Activated T-cell treated with anti-CD3 and anti-CD28 coated beads, Interleukin-2, amount 50 U/mL, for 72 hours (primary cell): Measurements from ENCODE around the gene ZNF667. TPM values are rescaled to one million over a fixed set of nuclear protein-coding genes. Genes with fewer than 3 reads are reported as not detected.

Experiments used
- ATAC-seq, 2 donors: fragments of 150-1000 bp; cut with Tn5 transposase; replicated peaks in 1 of 2; 2 replicates each; pipeline ENCODE4 v1.10.0; 2021; ENCODE audit warnings: moderate library complexity in 2 of 2, mild to moderate bottlenecking in 1 of 2
- DNase-seq, 2 donors: peaks; one replicate each; pipeline ENCODE4 v3.0.0; 2021 to 2022; ENCODE audit warnings: mixed read lengths in 1 of 2
- H3K27ac Mint-ChIP-seq: one replicate; pipeline ENCODE4 v1.8.0; 2022; ENCODE audit warnings: mild to moderate bottlenecking, moderate library complexity, mixed read lengths
- H3K27me3 Mint-ChIP-seq: one replicate; pipeline ENCODE4 v1.8.0; 2022; ENCODE audit warnings: low read depth, mixed read lengths
- H3K36me3 Mint-ChIP-seq, 2 donors: one replicate each; pipeline ENCODE4 v1.8.0; 2022; ENCODE audit warnings: mixed read lengths in 2 of 2, mild to moderate bottlenecking in 1 of 2; ENCODE audit not compliant: insufficient read depth in 2 of 2
- H3K4me1 Mint-ChIP-seq: one replicate; pipeline ENCODE4 v1.8.0; 2022; ENCODE audit warnings: low read depth, mixed read lengths
- H3K4me3 Mint-ChIP-seq, 2 donors: one replicate each; pipeline ENCODE4 v1.8.0; 2022; ENCODE audit warnings: mild to moderate bottlenecking in 2 of 2, mixed read lengths in 2 of 2, moderate library complexity in 2 of 2
- H3K9me3 Mint-ChIP-seq, 2 donors: one replicate each; pipeline ENCODE4 v1.8.0; 2022; ENCODE audit warnings: mixed read lengths in 2 of 2
- total RNA-seq, 2 donors: library from RNA; stranded (reverse); gene quantifications; one replicate each; pipeline ENCODE4 v1.2.3, GENCODE V29; 2022

The ZNF667 gene
- total RNA-seq, result 1 to 10 TPM; 1.5 to 4.6 TPM

DNA sequence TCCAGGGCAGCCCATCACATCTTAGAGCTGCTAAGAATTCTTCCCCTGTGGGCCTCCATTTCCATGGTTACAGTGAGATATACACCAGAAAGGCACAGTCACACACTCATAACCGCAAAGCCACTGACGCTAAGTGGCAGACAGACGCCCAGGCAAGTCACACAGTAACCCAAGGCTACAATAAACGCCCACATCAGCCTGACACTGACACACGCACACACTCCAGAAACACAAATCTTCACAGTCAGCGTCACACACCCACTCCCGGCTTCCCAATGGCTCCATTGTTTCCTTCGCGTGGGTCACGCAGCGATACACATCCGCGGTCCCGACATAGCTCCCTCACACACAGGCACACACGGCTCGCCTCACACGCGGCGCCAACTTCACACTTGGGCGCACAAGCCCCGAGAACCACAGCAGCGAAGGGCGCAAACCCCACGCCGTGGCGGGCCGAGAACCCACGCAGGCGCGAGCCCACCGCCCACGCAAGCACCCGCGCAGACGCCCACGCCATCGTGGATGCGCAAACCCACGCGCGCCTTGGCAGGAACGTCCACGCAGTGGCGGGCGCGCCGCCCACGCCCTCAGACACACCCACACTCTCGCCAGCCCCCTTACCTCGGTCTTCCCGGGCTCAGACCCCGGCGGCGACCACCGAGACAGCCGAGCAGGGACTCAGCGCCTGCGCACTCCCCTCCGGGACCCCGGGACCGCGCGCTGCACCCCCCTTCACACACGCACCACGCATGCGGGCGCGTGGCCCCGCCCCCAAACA lies at the start of gene ZNF667:
Gene ZNF667, minus strand, starts transcription at position 695 of the 778 bp plus-strand sequence. CDS start 14,975 bp downstream, outside the sequence.
- H3K27me3 Mint-ChIP-seq, result peaks cover 12% of the 10 kb centered on the region
- peak; percentile 37 to 62 for DNase-seq
- peak within 1 kb of the TSS; percentile 90 to 97 for H3K4me3 Mint-ChIP-seq
- peak; percentile 44 to 53 for ATAC-seq
- H3K27ac Mint-ChIP-seq, result peak within 1 kb of the TSS; percentile 80
- H3K36me3 Mint-ChIP-seq, result peaks cover 44 to 47% of the 10 kb centered on the region in 2 donors
- peaks cover 22 to 40% of the 10 kb centered on the region in 2 donors for H3K9me3 Mint-ChIP-seq
- H3K4me1 Mint-ChIP-seq, result peaks cover 19% of the 10 kb centered on the region

DNA sequence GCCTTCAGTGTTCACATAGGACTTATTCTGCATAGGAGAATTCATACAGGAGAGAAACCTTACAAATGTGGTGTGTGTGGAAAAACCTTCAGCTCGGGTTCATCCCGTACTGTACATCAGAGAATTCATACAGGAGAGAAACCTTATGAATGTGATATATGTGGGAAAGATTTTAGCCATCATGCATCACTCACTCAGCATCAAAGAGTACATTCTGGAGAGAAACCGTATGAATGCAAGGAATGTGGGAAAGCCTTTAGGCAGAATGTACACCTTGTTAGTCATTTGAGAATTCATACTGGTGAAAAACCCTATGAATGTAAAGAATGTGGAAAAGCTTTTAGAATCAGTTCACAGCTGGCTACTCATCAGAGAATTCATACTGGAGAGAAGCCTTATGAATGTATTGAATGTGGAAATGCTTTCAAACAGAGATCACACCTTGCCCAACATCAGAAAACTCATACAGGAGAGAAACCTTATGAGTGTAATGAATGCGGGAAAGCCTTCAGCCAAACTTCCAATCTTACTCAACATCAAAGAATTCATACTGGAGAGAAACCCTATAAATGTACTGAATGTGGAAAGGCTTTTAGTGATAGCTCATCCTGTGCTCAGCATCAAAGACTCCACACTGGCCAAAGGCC lies 48.2 kb upstream of the ZNF667 start:
- Mint-ChIP-seq H3K9me3 (peaks cover 28 to 32% of the 10 kb centered on the region in 2 donors), H3K27ac (no peak overlapping the region), H3K4me3 (no peak overlapping the region), H3K27me3 (no peaks in the 10 kb centered on the region), H3K4me1 (no peaks in the 10 kb centered on the region), H3K36me3 (peaks cover 24 to 34% of the 10 kb centered on the region in 2 donors)
- ATAC-seq (no peak), DNase-seq (no peak)

DNA sequence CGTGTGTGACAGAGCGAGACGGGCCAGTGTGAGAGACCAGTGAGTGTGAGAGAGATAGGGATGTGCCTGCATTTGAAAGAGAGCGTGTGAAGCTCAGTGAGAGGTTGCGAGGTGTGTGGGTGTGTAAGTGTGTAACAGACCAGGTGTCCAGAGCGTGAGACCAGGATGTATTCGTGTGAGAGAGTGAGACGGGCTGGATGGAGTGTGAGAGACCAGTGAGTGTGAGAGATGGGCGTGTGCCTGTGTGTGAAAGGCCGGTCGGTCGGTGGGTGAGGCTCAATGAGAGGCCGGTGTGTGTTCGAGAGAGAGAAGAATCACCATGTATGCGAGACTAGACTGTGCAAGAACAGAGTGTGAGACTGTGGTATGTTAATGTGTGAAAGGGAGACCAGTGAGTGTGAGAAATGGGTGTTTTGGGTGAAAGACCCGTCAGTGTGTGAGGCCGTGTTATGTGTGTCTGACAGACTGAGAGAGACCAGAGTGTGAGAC lies 31.2 kb upstream of the ZNF667 start:
- no peak for ATAC-seq

DNA sequence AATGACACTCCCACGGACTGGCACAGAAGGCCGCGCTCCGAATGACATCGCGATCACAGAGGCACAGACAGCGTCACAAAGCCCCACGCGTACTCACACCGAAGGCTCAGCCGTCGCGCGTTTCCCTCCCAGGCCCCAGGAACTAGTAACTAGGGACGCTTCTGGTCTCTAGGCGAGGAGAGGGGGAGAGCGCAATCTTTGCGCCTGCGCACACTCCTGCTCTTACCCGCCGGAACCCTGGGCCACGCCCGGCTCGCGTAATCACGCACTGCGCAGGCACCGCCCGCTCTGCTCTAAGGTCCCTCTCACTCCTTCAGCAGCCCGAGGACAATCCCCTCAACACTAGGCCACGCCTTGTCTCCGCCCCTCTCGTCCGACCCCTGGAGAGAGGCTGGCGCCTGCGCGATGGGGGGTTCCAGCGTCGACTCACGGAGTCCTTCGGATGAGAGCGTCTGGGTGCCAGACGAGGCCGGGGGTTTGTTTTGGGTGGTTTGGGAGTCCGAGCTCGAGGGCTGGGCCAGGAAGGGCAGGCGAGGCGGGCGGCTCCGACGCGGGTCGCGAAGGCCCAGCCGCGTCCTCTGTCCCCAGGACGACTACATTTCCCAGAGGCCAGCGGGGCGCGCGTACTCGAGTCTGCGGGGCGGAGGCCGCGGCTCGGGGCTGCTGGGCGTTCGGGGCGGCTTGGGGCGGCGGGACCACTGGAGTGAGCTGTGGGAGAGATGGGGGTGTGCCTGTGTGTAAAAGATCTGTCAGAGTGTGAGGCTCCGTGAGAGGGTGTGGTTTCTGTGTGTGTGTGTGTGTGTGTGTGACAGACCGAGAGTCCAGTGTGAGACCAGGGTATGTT lies 30.5 kb upstream of the ZNF667 start, which contains the start of gene ZNF471:
Gene ZNF471, plus strand, starts transcription at position 410 of the 844 bp plus-strand sequence. CDS start 3,717 bp downstream, outside the sequence.
- peaks cover 5% of the 10 kb centered on the region for H3K4me1 Mint-ChIP-seq
- ATAC-seq, result peak; percentile 99
- peaks cover under 1 to 3% of the 10 kb centered on the region in 2 donors for H3K9me3 Mint-ChIP-seq
- no peaks in the 10 kb centered on the region for H3K27me3 Mint-ChIP-seq
- H3K4me3 Mint-ChIP-seq, result no peak within 1 kb of the TSS
- H3K27ac Mint-ChIP-seq, result peak within 1 kb of the TSS; percentile 69
- peak; percentile 85 to 89 for DNase-seq
- peaks cover 4 to 16% of the 10 kb centered on the region in 2 donors for H3K36me3 Mint-ChIP-seq

More for the DNA sequence above, 31.2 kb upstream of the ZNF667 start:
- peaks cover 4 to 18% of the 10 kb centered on the region in 2 donors for H3K36me3 Mint-ChIP-seq
- H3K4me1 Mint-ChIP-seq, result peaks cover 5% of the 10 kb centered on the region
- no peak overlapping the region for H3K4me3 Mint-ChIP-seq
- H3K27ac Mint-ChIP-seq, result no peak overlapping the region
- no peak for DNase-seq
- peaks cover 0 to 3% of the 10 kb centered on the region in 2 donors for H3K9me3 Mint-ChIP-seq
- H3K27me3 Mint-ChIP-seq, result no peaks in the 10 kb centered on the region

DNA sequence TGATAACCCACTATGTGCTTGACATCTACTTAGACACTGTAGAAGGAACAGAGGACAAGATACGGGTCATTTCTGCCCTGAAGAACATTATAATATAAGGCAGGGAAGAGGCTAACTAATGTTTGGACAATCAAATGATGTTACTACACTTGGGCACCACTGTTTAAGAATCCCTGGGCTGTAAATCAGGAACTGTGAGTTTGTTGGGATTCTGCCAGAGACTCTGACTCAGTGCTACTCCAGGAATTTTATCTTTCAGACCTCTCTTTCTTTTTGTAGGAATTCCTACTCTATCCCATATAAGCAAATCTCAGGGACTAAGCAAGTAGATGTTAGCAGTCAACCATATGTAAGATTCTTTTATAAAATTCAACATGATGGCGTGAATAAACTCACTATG lies 27.4 kb upstream of the ZNF667 start:
- ATAC-seq (no peak), DNase-seq (no peak)
- Mint-ChIP-seq H3K36me3 (peaks cover 8 to 20% of the 10 kb centered on the region in 2 donors), H3K9me3 (peaks cover 13 to 14% of the 10 kb centered on the region in 2 donors), H3K27ac (no peak overlapping the region), H3K4me1 (peaks cover 5% of the 10 kb centered on the region), H3K27me3 (no peaks in the 10 kb centered on the region), H3K4me3 (no peak overlapping the region)

DNA sequence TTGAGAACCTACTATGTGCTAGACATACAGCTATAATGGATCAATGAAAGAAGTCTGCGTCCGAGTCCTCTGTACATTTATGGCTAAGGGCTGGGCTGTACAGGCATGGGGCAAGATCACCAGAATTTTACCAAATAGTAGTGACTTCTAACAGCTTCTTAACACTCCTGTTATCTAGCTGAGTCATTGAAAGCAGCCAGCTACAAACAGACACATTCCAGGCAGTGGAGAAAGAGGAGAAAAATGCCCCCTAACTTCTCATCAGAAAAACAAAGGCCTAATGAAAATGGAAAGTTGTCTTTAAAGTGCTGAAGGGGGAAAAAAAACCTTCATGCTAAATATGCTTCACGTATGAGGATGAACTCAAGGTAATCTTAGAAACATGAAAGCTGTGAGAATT lies 14.3 kb upstream of the ZNF667 start:
- no peaks in the 10 kb centered on the region for H3K4me1 Mint-ChIP-seq
- no peak overlapping the region for H3K27ac Mint-ChIP-seq
- peaks cover 29 to 33% of the 10 kb centered on the region in 2 donors for H3K36me3 Mint-ChIP-seq
- no peaks in the 10 kb centered on the region for H3K27me3 Mint-ChIP-seq
- ATAC-seq (no peak), DNase-seq (no peak)
- H3K4me3 Mint-ChIP-seq, result no peak overlapping the region
- H3K9me3 Mint-ChIP-seq, result peaks cover 22 to 42% of the 10 kb centered on the region in 2 donors

DNA sequence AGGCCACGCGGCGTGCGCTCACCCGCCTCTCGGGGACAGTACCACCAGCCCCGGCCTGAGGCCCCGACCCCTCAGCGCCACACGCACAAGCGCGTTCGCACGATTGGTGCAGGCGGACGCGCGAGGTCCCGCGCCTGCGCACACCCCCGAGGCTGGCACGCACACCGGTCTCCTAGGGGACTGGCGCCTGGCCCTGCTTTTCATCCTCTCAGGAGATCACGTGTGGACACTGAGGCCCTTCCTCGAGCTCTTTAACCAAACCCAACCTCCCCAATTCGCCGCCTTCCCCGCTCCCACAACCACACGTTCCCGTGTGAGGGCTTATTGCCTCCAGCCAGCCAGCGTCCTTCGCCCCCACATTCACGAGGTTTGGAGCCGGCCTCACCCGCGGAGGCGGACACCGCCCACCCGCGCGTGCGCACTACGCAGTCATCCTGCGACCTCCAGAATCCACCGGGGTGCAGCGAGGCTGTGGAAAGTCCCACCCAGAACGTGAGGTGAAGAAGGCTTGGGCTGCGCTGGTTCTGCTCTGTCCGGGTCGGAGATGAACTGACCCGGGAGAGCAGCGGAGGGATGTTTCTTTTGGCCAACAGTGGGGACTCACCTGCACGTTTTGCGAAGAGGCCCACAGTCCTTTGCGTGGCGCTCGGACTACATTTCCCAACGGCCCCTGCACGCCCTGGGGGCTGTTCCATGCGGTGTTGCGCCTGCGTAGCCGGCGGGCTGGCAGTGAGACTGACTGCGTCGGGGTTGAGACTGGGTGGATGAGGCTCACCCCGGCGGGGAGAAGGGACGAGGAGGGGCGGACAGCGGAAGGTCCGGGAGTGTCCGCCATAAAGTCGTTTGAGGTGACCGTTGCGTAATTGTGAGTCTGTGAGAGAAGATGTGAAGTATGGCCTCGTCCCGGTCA lies 539 bp upstream of the ZNF667 start:
- Mint-ChIP-seq H3K4me1 (peaks cover 19% of the 10 kb centered on the region), H3K27ac (peak overlapping the region; percentile 80), H3K9me3 (peaks cover 20 to 34% of the 10 kb centered on the region in 2 donors), H3K4me3 (peak overlapping the region; percentile 90 to 97), H3K36me3 (peaks cover 37 to 42% of the 10 kb centered on the region in 2 donors), H3K27me3 (peaks cover 12% of the 10 kb centered on the region)
- ATAC-seq (peak; percentile 85 to 86), DNase-seq (peak; percentile 66 to 76)

DNA sequence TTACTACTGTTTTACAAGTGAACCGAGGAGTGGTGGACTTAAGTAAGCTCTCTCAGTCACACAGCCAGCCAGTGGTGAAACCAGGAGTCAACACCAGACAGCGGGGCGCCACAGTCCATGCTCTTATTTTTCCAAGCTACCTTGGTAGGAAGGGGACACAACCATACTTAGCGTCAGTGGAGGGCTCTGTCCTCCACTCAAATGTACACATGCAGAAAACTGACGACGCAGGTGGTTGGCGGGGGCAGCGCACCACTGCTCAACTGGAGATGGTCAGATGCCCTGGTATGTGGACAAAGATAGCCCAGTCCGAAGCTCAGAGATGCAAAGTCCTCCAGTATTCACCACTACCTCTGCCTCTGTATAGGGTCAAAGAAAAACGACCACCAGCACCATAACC lies 1.1 kb downstream of the ZNF667 start:
- peaks cover 12% of the 10 kb centered on the region for H3K27me3 Mint-ChIP-seq
- ATAC-seq, result no peak
- H3K4me3 Mint-ChIP-seq, result no peak overlapping the region
- peaks cover 45% of the 10 kb centered on the region in 2 donors for H3K36me3 Mint-ChIP-seq
- H3K9me3 Mint-ChIP-seq, result peaks cover 22 to 40% of the 10 kb centered on the region in 2 donors
- DNase-seq, result no peak
- peaks cover 19% of the 10 kb centered on the region for H3K4me1 Mint-ChIP-seq
- no peak overlapping the region for H3K27ac Mint-ChIP-seq

DNA sequence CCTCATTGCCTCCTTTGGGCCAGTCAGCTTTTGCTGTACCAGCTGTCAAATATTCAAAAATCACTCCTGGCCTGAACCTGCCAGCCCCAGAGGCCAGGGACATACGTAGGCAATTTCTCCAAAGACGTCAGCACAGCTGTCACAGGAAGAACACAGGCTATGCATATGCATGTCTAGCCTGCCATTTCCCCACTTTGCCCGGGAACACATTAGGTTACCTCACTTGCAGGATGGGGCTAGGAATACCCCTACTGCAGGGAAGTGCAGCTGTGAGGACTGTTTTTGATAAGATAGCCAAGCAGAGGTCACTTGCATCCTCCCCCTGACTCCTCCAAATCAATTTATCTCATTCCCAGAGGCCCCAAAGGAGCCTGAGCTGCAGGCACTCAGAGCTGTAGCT lies 2.8 kb downstream of the ZNF667 start:
- H3K4me3 Mint-ChIP-seq, result no peak overlapping the region
- no peak for DNase-seq
- H3K36me3 Mint-ChIP-seq, result peaks cover 42 to 47% of the 10 kb centered on the region in 2 donors
- H3K27ac Mint-ChIP-seq, result no peak overlapping the region
- peaks cover 19% of the 10 kb centered on the region for H3K4me1 Mint-ChIP-seq
- peaks cover 12% of the 10 kb centered on the region for H3K27me3 Mint-ChIP-seq
- peaks cover 22 to 42% of the 10 kb centered on the region in 2 donors for H3K9me3 Mint-ChIP-seq
- no peak for ATAC-seq

DNA sequence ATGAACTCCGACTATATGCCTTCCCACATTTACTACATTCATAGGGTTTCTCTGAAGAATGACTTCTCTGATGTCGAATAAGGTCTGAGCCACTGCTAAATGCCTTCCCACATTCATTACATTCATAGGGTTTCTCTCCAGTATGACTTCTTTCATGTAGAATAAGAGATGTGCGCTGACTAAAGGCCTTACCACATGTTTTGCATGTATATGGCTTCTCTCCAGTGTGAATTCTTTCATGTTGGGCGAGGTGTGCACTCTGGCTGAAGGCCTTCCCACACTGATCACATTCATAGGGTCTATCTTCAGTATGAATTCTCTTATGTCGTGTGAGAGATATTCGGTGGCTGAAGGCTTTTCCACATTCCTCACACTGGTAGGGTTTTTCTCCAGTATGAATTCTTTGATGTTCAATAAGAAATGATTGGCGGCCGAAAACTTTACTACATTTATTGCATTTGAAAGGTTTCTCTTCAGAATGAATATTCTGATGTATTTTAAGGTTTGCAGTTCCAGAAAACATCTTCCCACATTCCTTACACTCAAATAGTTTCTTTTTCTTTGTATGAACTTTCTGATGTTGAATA lies 35.8 kb downstream of the ZNF667 start:
- DNase-seq (no peak), ATAC-seq (no peak)
- Mint-ChIP-seq H3K4me1 (no peaks in the 10 kb centered on the region), H3K27me3 (no peaks in the 10 kb centered on the region), H3K4me3 (no peak overlapping the region), H3K36me3 (peaks cover 24 to 43% of the 10 kb centered on the region in 2 donors), H3K27ac (no peak overlapping the region), H3K9me3 (peaks cover 20 to 38% of the 10 kb centered on the region in 2 donors)

DNA sequence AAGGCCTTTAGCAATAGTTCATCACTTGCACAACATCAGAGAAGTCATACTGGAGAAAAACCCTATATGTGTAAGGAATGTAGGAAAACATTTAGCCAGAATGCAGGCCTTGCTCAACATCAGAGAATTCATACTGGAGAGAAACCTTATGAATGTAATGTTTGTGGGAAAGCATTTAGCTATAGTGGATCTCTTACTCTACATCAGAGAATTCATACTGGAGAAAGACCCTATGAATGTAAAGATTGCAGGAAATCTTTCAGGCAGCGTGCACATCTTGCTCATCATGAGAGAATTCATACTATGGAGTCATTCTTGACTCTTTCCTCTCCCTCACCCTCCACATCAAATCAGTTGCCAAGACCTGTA lies 53.2 kb downstream of the ZNF667 start:
- DNase-seq (no peak), ATAC-seq (no peak)
- Mint-ChIP-seq H3K27ac (no peak overlapping the region), H3K27me3 (no peaks in the 10 kb centered on the region), H3K9me3 (peaks cover 30 to 39% of the 10 kb centered on the region in 2 donors), H3K4me1 (no peaks in the 10 kb centered on the region), H3K4me3 (no peak overlapping the region), H3K36me3 (peaks cover 36 to 73% of the 10 kb centered on the region in 2 donors)
